HepG2 (cell line): ENCODE data around the gene LRP1B. TPM values are rescaled to one million over a fixed set of nuclear protein-coding genes. Genes with fewer than 3 reads are reported as not detected.

ENCODE experiments used
- ATAC-seq: fragments of 200-7000 bp; cut with Tn5 transposase; 3 replicates; pipeline ENCODE4 v1.9.1; 2020; ENCODE audit warnings: mild to moderate bottlenecking, moderate library complexity
- BruUV-seq: library from RNA; stranded (reverse); fragments of 400-500 nt; replicated peaks from 2 replicates; lab custom pipeline; 2021; lab: Mats Ljungman, UMichigan
- CTCF ChIA-PET: fragments of 300-600 bp; formaldehyde crosslinking; extraction: SDS; loops from one replicate; lab custom pipeline; 2021; ENCODE audit warnings: low total read pairs, inconsistent platforms, low intra/inter-chr PET ratio; lab: Yijun Ruan, JAX
- POLR2A ChIA-PET: fragments of 350-600 bp; sonication (Branson Sonifier 250); formaldehyde crosslinking; loops from one replicate; lab custom pipeline; 2020; ENCODE audit warnings: antibody characterized with exemption, inconsistent platforms; lab: Yijun Ruan, JAX
- DNase-seq: peaks from one replicate; pipeline ENCODE4 v3.0.0-alpha.2; 2015; ENCODE audit warnings: low spot score
- FAIRE-seq: peaks from 3 replicates; lab custom pipeline; 2011; peaks lifted over from hg19 to GRCh38; lab: Jason Lieb, UNC
- H2AFZ ChIP-seq: one replicate; pipeline ENCODE4 v1.6.1; 2011; ENCODE audit warnings: low read length, inconsistent platforms
- H3K27ac ChIP-seq: fragments of 300-600 bp; 3 replicates; pipeline ENCODE4 v1.8.0; 2011; ENCODE audit warnings: mixed run types, mild to moderate bottlenecking, mixed read lengths, low read length, inconsistent platforms; ENCODE audit not compliant: insufficient read depth; ENCODE audit errors: extremely low read length
- H3K27me3 ChIP-seq, 2 experiments: fragments of 200-600 bp in 1 of 2; 2 replicates in 1 of 2; 3 replicates in 1 of 2; pipeline versions ENCODE4 v1.6.0 to v1.8.0; 2011; ENCODE audit warnings: low read length in 2 of 2, mild to moderate bottlenecking in 2 of 2, moderate library complexity in 2 of 2, inconsistent platforms in 1 of 2; ENCODE audit not compliant: insufficient read depth in 2 of 2, control insufficient read depth in 1 of 2
- H3K36me3 ChIP-seq, 2 experiments: fragments of 200-600 bp in 1 of 2; replicated peaks in 1 of 2; 2 replicates in 1 of 2; 3 replicates in 1 of 2; pipeline versions ENCODE4 v1.5.1 to v1.8.0; 2011; ENCODE audit warnings: low read length in 2 of 2, inconsistent platforms in 1 of 2; ENCODE audit not compliant: insufficient read depth in 2 of 2, control insufficient read depth in 1 of 2
- H3K4me1 ChIP-seq: 2 replicates; pipeline ENCODE4 v1.5.1; 2012; ENCODE audit warnings: low read length, inconsistent platforms; ENCODE audit not compliant: insufficient read depth
- H3K4me2 ChIP-seq: 2 replicates; pipeline ENCODE4 v1.6.0; 2011; ENCODE audit warnings: low read depth, low read length, inconsistent platforms
- H3K4me3 ChIP-seq, 3 experiments: fragments of 200-600 bp in 1 of 3; sonication (generic), shearing (Covaris generic) in 1 of 3; replicated peaks in 1 of 3; 2 replicates each; pipeline ENCODE4 v1.5.1; 2011 to 2016; ENCODE audit warnings: low read length in 3 of 3, inconsistent platforms in 2 of 3, low read depth in 2 of 3, mild to moderate bottlenecking in 2 of 3, control low read depth in 1 of 3, mixed read lengths in 1 of 3; ENCODE audit not compliant: insufficient read depth in 1 of 3
- H3K79me2 ChIP-seq: one replicate; pipeline ENCODE4 v1.6.1; 2011; ENCODE audit warnings: low read length, inconsistent platforms; ENCODE audit not compliant: insufficient read depth
- H3K9ac ChIP-seq: 2 replicates; pipeline ENCODE4 v1.6.0; 2011; ENCODE audit warnings: mild to moderate bottlenecking, low read depth, low read length, inconsistent platforms; ENCODE audit not compliant: insufficient read depth
- H3K9me3 ChIP-seq: 2 replicates; pipeline ENCODE4 v1.5.1; 2012; ENCODE audit warnings: mild to moderate bottlenecking, low read length
- H4K20me1 ChIP-seq: 2 replicates; pipeline ENCODE4 v1.6.0; 2011; ENCODE audit warnings: inconsistent platforms, mild to moderate bottlenecking, low read length, moderate library complexity; ENCODE audit not compliant: insufficient read depth
- AGO1 ChIP-seq: fragments of 200-400 bp; formaldehyde crosslinking; IDR thresholded peaks from 2 replicates; pipeline ENCODE4 v1.6.1; 2017; ENCODE audit warnings: mild to moderate bottlenecking, low read depth, low read length, moderate library complexity; ENCODE audit not compliant: poor library complexity, severe bottlenecking
- ATF5 ChIP-seq: sonication (generic); formaldehyde crosslinking; IDR thresholded peaks from 2 replicates; pipeline ENCODE4 v1.4.0; 2020; ENCODE audit warnings: mild to moderate bottlenecking, low read depth, missing genetic modification reagents
- ATF7 ChIP-seq, 2 experiments: fragments of 450-650 bp in 1 of 2; sonication (generic) in 1 of 2; formaldehyde crosslinking in 1 of 2; IDR thresholded peaks; 2 replicates each; pipeline versions ENCODE4 v1.4.0 to v1.6.1; 2016 to 2020; ENCODE audit warnings: antibody characterized with exemption in 1 of 2, mild to moderate bottlenecking in 1 of 2, missing genetic modification reagents in 1 of 2
- BHLHE40 ChIP-seq: IDR thresholded peaks from 2 replicates; pipeline ENCODE4 v1.6.1; 2011; ENCODE audit warnings: low read length, improper control_type of control experiment
- CREBL2 ChIP-seq: sonication (generic); formaldehyde crosslinking; IDR thresholded peaks from 2 replicates; pipeline ENCODE4 v1.8.1; 2023; ENCODE audit warnings: missing genetic modification reagents, mild to moderate bottlenecking, borderline replicate concordance
- WGBS: methylation state at CpG from one replicate; pipeline ENCODE4 v1.1.6; 2017; ENCODE audit warnings: low lambda C conversion rate; 5-methylcytosine and 5-hydroxymethylcytosine counted together
- in situ Hi-C: cut with HindIII; loops from 2 replicates; pipeline ENCODE4 v1.10.0; 2017; ENCODE audit warnings: low pct_unique_long_range_greater_than_20kb; ENCODE audit not compliant: extremely low pct_ligation_motif_present
- intact Hi-C: fragments of 100-400 bp; cut with micrococcal nuclease; formaldehyde crosslinking; loops from one replicate; pipeline ENCODE4 v1.10.0; 2022; ENCODE audit not compliant: unreplicated experiment
- polyA plus RNA-seq, 8 experiments: library from polyadenylated mRNA; depleted of rRNA in 3 of 8; stranded (reverse) in 7 of 8; unstranded in 1 of 8; fragments of >200 nt; fragmentation: Illumina TruSeq in 4 of 8; extraction: Trizol in 4 of 8; gene quantifications; 2 replicates each; pipeline versions ENCODE4 v1.2.1 to v1.2.3, GENCODE V29; 2011 to 2016; ENCODE audit warnings: low read depth in 4 of 8, missing spikeins in 1 of 8, mixed read lengths in 1 of 8; ENCODE audit not compliant: insufficient read depth in 1 of 8
- total RNA-seq, 5 experiments: library from RNA; depleted of rRNA; stranded (reverse); fragments of >200 nt; fragmentation: Illumina TruSeq; extraction: Trizol; gene quantifications; 2 replicates each; pipeline ENCODE4 v1.2.3, GENCODE V29; 2016; ENCODE audit warnings: low read depth in 1 of 5
- TF ChIP-seq, protein P1 (sequence below): sonication (generic); formaldehyde crosslinking; IDR thresholded peaks from 2 replicates; pipeline ENCODE4 v1.8.1; 2023; ENCODE audit warnings: mild to moderate bottlenecking, missing genetic modification reagents

Gene LRP1B
- total and polyA plus RNA-seq, 2 of the 13 experiments (the other 11 are each of a cell fraction or from before 2014, with no cell fraction given), result 0.04 TPM; not detected in 1

GRCh38 chr2:141417246-141417797 lies 713.5 kb downstream of the LRP1B start:
- in situ Hi-C loops (no loop called here), intact Hi-C loops (no loop called here)
- 0% methylated on average over 1 of the region's 1 CpG for WGBS
- CTCF ChIA-PET, result no interaction called here
- no peak overlapping the region for H3K9ac ChIP-seq
- H3K27me3 ChIP-seq, result no peaks in the 10 kb centered on the region
- TF ChIP-seq BHLHE40, result no peak
- peak; percentile 53 for TF ChIP-seq ATF7 (IDR thresholded peaks at IDR 0.05)
- TF ChIP-seq ATF7 (CRISPR knock-in tag; IDR thresholded peaks at IDR 0.05), result no peak
- no peak for TF ChIP-seq AGO1
- no peak for TF ChIP-seq ATF5 (CRISPR knock-in tag)
- TF ChIP-seq CREBL2 (CRISPR knock-in tag), result no peak
- H3K27ac ChIP-seq, result no peak overlapping the region
- POLR2A ChIA-PET, result no interaction called here
- FAIRE-seq (no peak), DNase-seq (no peak), ATAC-seq (no peak)
- no TSS peak for BruUV-seq
- H2AFZ ChIP-seq, result no peak overlapping the region
- no peak overlapping the region for H3K4me2 ChIP-seq
- no peak overlapping the region for H3K4me3 ChIP-seq
- H3K9me3 ChIP-seq, result no peaks in the 10 kb centered on the region
- H3K79me2 ChIP-seq, result no peaks in the 10 kb centered on the region
- H3K36me3 ChIP-seq, result no peaks in the 10 kb centered on the region
- no peaks in the 10 kb centered on the region for H4K20me1 ChIP-seq
- H3K4me1 ChIP-seq, result no peaks in the 10 kb centered on the region

DNA sequence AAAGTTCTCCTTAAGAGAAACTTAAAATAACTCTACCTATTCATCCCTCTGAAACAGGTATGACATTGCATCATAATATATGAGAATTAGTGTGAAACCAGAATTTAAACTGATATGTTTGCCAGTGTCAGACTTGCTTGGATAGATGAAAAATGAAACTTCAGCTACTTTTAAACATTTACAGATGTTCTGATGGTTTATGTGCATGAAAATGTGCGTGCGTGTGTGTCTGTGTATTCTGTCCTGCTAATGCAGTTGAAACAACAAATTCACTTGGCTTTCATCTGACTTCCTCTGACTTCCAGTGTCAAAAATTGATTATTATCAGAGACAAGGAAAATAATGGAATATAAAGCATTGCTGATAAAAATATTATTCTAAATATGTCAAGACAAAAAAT lies 719.4 kb downstream of the LRP1B start:
- TF ChIP-seq, protein P1, sequence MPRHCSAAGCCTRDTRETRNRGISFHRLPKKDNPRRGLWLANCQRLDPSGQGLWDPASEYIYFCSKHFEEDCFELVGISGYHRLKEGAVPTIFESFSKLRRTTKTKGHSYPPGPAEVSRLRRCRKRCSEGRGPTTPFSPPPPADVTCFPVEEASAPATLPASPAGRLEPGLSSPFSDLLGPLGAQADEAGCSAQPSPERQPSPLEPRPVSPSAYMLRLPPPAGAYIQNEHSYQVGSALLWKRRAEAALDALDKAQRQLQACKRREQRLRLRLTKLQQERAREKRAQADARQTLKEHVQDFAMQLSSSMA (CRISPR knock-in tag), result no peak
- TF ChIP-seq ATF7 (IDR thresholded peaks at IDR 0.05) (0 out of 2 replicates have a peak, but pooled peaks have one; percentile 23), ATF7 (CRISPR knock-in tag; IDR thresholded peaks at IDR 0.05) (no peak)
- DNase-seq (no peak), FAIRE-seq (no peak), ATAC-seq (no peak)
- ChIA-PET CTCF (no interaction called here), POLR2A (no interaction called here)
- no peak overlapping the region for H3K27ac ChIP-seq
- in situ Hi-C loops (no loop called here), intact Hi-C loops (no loop called here)
- H4K20me1 ChIP-seq, result no peaks in the 10 kb centered on the region
- 0% methylated on average over 2 of the region's 2 CpGs for WGBS
- BruUV-seq, result no TSS peak
- H2AFZ ChIP-seq, result no peak overlapping the region
- H3K79me2 ChIP-seq, result no peaks in the 10 kb centered on the region
- H3K9ac ChIP-seq, result no peak overlapping the region
- no peaks in the 10 kb centered on the region for H3K4me1 ChIP-seq
- H3K4me3 ChIP-seq, result no peak overlapping the region
- H3K9me3 ChIP-seq, result no peaks in the 10 kb centered on the region
- no peaks in the 10 kb centered on the region for H3K36me3 ChIP-seq
- no peak overlapping the region for H3K4me2 ChIP-seq
- H3K27me3 ChIP-seq, result no peaks in the 10 kb centered on the region
